H1 (cell line): Measurements from ENCODE around the gene PLP2. TPM values are rescaled to one million over a fixed set of nuclear protein-coding genes. Genes with fewer than 3 reads are reported as not detected.

Source experiments
- CTCF ChIA-PET: fragments of 300-600 bp; sonication (Branson Sonifier 250); formaldehyde crosslinking; loops from one replicate; lab custom pipeline; 2021; ENCODE audit not compliant: partially characterized antibody; lab: Charles Lee
- POLR2A ChIA-PET: fragments of 300-600 bp; sonication (Branson Sonifier 250); formaldehyde crosslinking; loops from one replicate; lab custom pipeline; 2021; ENCODE audit warnings: inconsistent platforms; ENCODE audit not compliant: partially characterized antibody; lab: Charles Lee
- DNase-seq, 2 experiments: peaks; one replicate each; pipeline versions ENCODE4 v3.0.0 to v3.0.0-alpha.2; 2010 to 2022; ENCODE audit warnings: low spot score in 2 of 2, low read depth in 1 of 2, mixed read lengths in 1 of 2
- FAIRE-seq: peaks from 2 replicates; lab custom pipeline; 2011; peaks lifted over from hg19 to GRCh38; lab: Jason Lieb, UNC
- H2AFZ ChIP-seq: 2 replicates; pipeline ENCODE4 v1.8.1; 2012; ENCODE audit warnings: low read length, inconsistent platforms
- H2AK5ac ChIP-seq: 2 replicates; pipeline ENCODE4 v1.6.1; 2013; ENCODE audit warnings: low read depth, low read length
- H2BK120ac ChIP-seq: replicated peaks from 2 replicates; pipeline ENCODE3; 2013; ENCODE audit warnings: low read depth, low read length, inconsistent platforms
- H2BK12ac ChIP-seq: 2 replicates; pipeline ENCODE4 v1.6.1; 2013; ENCODE audit warnings: low read depth, low read length
- H2BK15ac ChIP-seq: 2 replicates; pipeline ENCODE4 v1.6.1; 2013; ENCODE audit warnings: low read length
- H2BK20ac ChIP-seq: 2 replicates; pipeline ENCODE4 v1.6.1; 2013; ENCODE audit warnings: low read length
- H2BK5ac ChIP-seq: 2 replicates; pipeline ENCODE4 v1.6.1; 2013; ENCODE audit warnings: low read depth, low read length
- H3K14ac ChIP-seq: 2 replicates; pipeline ENCODE4 v1.6.1; 2013; ENCODE audit warnings: inconsistent platforms; ENCODE audit not compliant: insufficient read length
- H3K18ac ChIP-seq: 2 replicates; pipeline ENCODE4 v1.6.1; 2013; ENCODE audit warnings: low read length; ENCODE audit errors: extremely low read depth
- H3K23ac ChIP-seq: 2 replicates; pipeline ENCODE4 v1.6.1; 2013; ENCODE audit warnings: inconsistent platforms; ENCODE audit not compliant: insufficient read length
- H3K23me2 ChIP-seq: 2 replicates; pipeline ENCODE4 v1.6.1; 2013; ENCODE audit warnings: low read depth, low read length
- H3K27ac ChIP-seq: 2 replicates; pipeline ENCODE4 v1.6.1; 2011; ENCODE audit warnings: low read depth, low read length, inconsistent platforms
- H3K27me3 ChIP-seq, 4 experiments: replicated peaks in 1 of 4; 1 replicate in 1 of 4; 2 replicates in 3 of 4; pipeline versions ENCODE4 v1.6.1 to v1.8.1; 2011 to 2013; ENCODE audit warnings: low read length in 3 of 4, mild to moderate bottlenecking in 3 of 4, inconsistent platforms in 2 of 4, mixed read lengths in 2 of 4, moderate library complexity in 1 of 4; ENCODE audit not compliant: control insufficient read depth in 3 of 4, insufficient read depth in 3 of 4; ENCODE audit errors: extremely low read depth in 1 of 4
- H3K36me3 ChIP-seq, 4 experiments: 2 replicates each; pipeline versions ENCODE4 v1.6.1 to v1.8.1; 2011 to 2013; ENCODE audit warnings: mild to moderate bottlenecking in 4 of 4, low read length in 3 of 4, moderate library complexity in 2 of 4, control low read depth in 1 of 4, inconsistent platforms in 1 of 4; ENCODE audit not compliant: insufficient read depth in 4 of 4, control insufficient read depth in 2 of 4
- H3K4ac ChIP-seq: replicated peaks from 2 replicates; pipeline ENCODE3; 2013; ENCODE audit warnings: low read length, low read depth, mixed read lengths, inconsistent platforms; ENCODE audit not compliant: insufficient read length
- H3K4me1 ChIP-seq, 4 experiments: replicated peaks in 1 of 4; 1 replicate in 1 of 4; 2 replicates in 3 of 4; pipeline versions ENCODE4 v1.6.1 to v1.8.1; 2011 to 2013; ENCODE audit warnings: low read length in 3 of 4, inconsistent platforms in 2 of 4, mixed read lengths in 1 of 4; ENCODE audit not compliant: insufficient read depth in 4 of 4, control insufficient read depth in 3 of 4
- H3K4me2 ChIP-seq, 2 experiments: 2 replicates each; pipeline versions ENCODE4 v1.6.1 to v1.8.1; 2011 to 2013; ENCODE audit warnings: low read depth in 2 of 2, low read length in 2 of 2, control low read depth in 1 of 2, inconsistent platforms in 1 of 2, mild to moderate bottlenecking in 1 of 2; ENCODE audit not compliant: insufficient read depth in 1 of 2
- H3K4me3 ChIP-seq, 4 experiments: fragments of 200-600, 300-600 bp in 1 of 4; sonication (generic), shearing (Covaris generic), sonication (Bioruptor Twin) in 1 of 4; 2 replicates each; pipeline versions ENCODE4 v1.5.1 to v1.8.1; 2011 to 2016; ENCODE audit warnings: low read length in 4 of 4, low read depth in 3 of 4, control low read depth in 2 of 4, inconsistent platforms in 2 of 4, mild to moderate bottlenecking in 2 of 4, mixed read lengths in 1 of 4, moderate library complexity in 1 of 4; ENCODE audit not compliant: insufficient read depth in 2 of 4; ENCODE audit errors: extremely low read depth in 1 of 4
- H3K56ac ChIP-seq: replicated peaks from 2 replicates; pipeline ENCODE3; 2013; ENCODE audit warnings: low read depth, mild to moderate bottlenecking, mixed read lengths, low read length, inconsistent platforms; ENCODE audit not compliant: insufficient read length
- H3K79me1 ChIP-seq: 2 replicates; pipeline ENCODE4 v1.6.1; 2013; ENCODE audit warnings: low read depth, low read length, control low read depth
- H3K79me2 ChIP-seq, 2 experiments: 2 replicates each; pipeline versions ENCODE4 v1.6.1 to v1.8.1; 2012 to 2013; ENCODE audit warnings: low read length in 2 of 2, mild to moderate bottlenecking in 2 of 2, inconsistent platforms in 1 of 2; ENCODE audit not compliant: insufficient read depth in 2 of 2, control insufficient read depth in 1 of 2
- H3K9ac ChIP-seq, 4 experiments: replicated peaks in 1 of 4; 1 replicate in 1 of 4; 2 replicates in 3 of 4; pipeline versions ENCODE4 v1.6.1 to v1.8.1; 2011 to 2013; ENCODE audit warnings: low read depth in 3 of 4, low read length in 3 of 4, control low read depth in 2 of 4, mild to moderate bottlenecking in 2 of 4, moderate library complexity in 2 of 4, inconsistent platforms in 1 of 4; ENCODE audit errors: extremely low read depth in 1 of 4
- H3K9me3 ChIP-seq, 2 experiments: 2 replicates each; pipeline versions ENCODE4 v1.6.1 to v1.8.1; 2012 to 2013; ENCODE audit warnings: mild to moderate bottlenecking in 2 of 2, moderate library complexity in 2 of 2, control low read depth in 1 of 2, inconsistent platforms in 1 of 2, low read depth in 1 of 2, low read length in 1 of 2, mixed read lengths in 1 of 2; ENCODE audit not compliant: insufficient read depth in 2 of 2
- H4K20me1 ChIP-seq, 2 experiments: replicated peaks in 1 of 2; 2 replicates each; pipeline versions ENCODE3 to v1.8.1; 2011 to 2013; ENCODE audit warnings: inconsistent platforms in 2 of 2, low read length in 2 of 2, mild to moderate bottlenecking in 1 of 2; ENCODE audit not compliant: insufficient read depth in 2 of 2, control insufficient read depth in 1 of 2
- H4K5ac ChIP-seq: 2 replicates; pipeline ENCODE4 v1.6.1; 2013; ENCODE audit warnings: low read length, low read depth, mixed read lengths, inconsistent platforms; ENCODE audit not compliant: insufficient read length
- H4K8ac ChIP-seq: 2 replicates; pipeline ENCODE4 v1.8.0; 2013; ENCODE audit warnings: mild to moderate bottlenecking, moderate library complexity, low read length, inconsistent platforms; ENCODE audit not compliant: insufficient read depth; ENCODE audit errors: extremely low read depth
- H4K91ac ChIP-seq: replicated peaks from 2 replicates; pipeline ENCODE3; 2013; ENCODE audit warnings: low read length, mixed read lengths, inconsistent platforms; ENCODE audit not compliant: insufficient read length
- ATF3 ChIP-seq: IDR thresholded peaks from 2 replicates; pipeline ENCODE4 v1.6.1; 2011; ENCODE audit warnings: low read depth, mild to moderate bottlenecking, low read length; ENCODE audit not compliant: insufficient read depth
- KDM4A ChIP-seq: IDR thresholded peaks from one replicate; pipeline ENCODE4 v1.7.1; 2012; ENCODE audit warnings: low read depth, mild to moderate bottlenecking, moderate library complexity, low read length, inconsistent platforms; ENCODE audit not compliant: severe bottlenecking
- SIN3A ChIP-seq, 2 experiments: IDR thresholded peaks in 1 of 2; conservative IDR thresholded peaks in 1 of 2; 2 replicates each; pipeline ENCODE4 v1.6.1; 2011 to 2012; ENCODE audit warnings: low read length in 2 of 2, improper control_type of control experiment in 1 of 2, low read depth in 1 of 2, mild to moderate bottlenecking in 1 of 2
- SRF ChIP-seq: IDR thresholded peaks from 2 replicates; pipeline ENCODE4 v1.6.1; 2011; ENCODE audit warnings: mild to moderate bottlenecking, low read depth, low read length, moderate library complexity
- whole genome bisulfite sequencing, 2 experiments: shearing (Covaris generic) in 1 of 2; methylation state at CpG; one replicate each; pipeline versions ENCODE4 v1.1.6 to v1.1.7; 2013 to 2015; ENCODE audit warnings: low lambda C conversion rate in 2 of 2, mixed read lengths in 2 of 2, inconsistent platforms in 1 of 2, low coverage in 1 of 2, missing lambda C conversion rate in 1 of 2; ENCODE audit not compliant: insufficient replicate concordance in 2 of 2, insufficient coverage in 1 of 2, insufficient read length in 1 of 2; ENCODE audit errors: extremely low coverage in 1 of 2, missing lambda C conversion rate in 1 of 2; 5-methylcytosine and 5-hydroxymethylcytosine counted together
- polyA plus RNA-seq, 7 experiments: library from polyadenylated mRNA; depleted of rRNA in 3 of 7; stranded (reverse) in 5 of 7; unstranded in 2 of 7; fragments of >200 nt in 5 of 7; fragments of 200-250 nt in 2 of 7; gene quantifications; 1 replicate in 5 of 7; 2 replicates in 1 of 7; 4 replicates in 1 of 7; pipeline versions ENCODE4 v1.2.1 to v1.2.3, GENCODE V29; 2011 to 2013; ENCODE audit warnings: missing spikeins in 2 of 7, mixed read lengths in 2 of 7
- total RNA-seq: library from RNA; stranded (reverse); fragmentation: NEBNext Ultra II Directional; extraction: Animal tissue kit (Norgen Biotek cat#: 25700); gene quantifications from 2 replicates; pipeline ENCODE4 v1.2.1, GENCODE V29; 2021

The PLP2 gene
- total and polyA plus RNA-seq, 2 of the 8 experiments (the other 6 are each of a cell fraction or from before 2014, with no cell fraction given): 10.3 to 23.4 TPM

GRCh38 chrX:49189606-49190005 is 17.9 kb downstream of the PLP2 start:
- Histone ChIP-seq H2AK5ac (no peak overlapping the region), H4K8ac (no peak overlapping the region), H4K20me1 (no peaks in the 10 kb centered on the region), H3K4me2 (no peak overlapping the region), H3K23ac (no peak overlapping the region), H3K4ac (no peak overlapping the region), H4K91ac (no peak overlapping the region), H3K79me2 (no peaks in the 10 kb centered on the region), H2BK20ac (no peak overlapping the region), H3K14ac (no peak overlapping the region), H3K18ac (no peak overlapping the region), H2BK12ac (no peak overlapping the region), H3K23me2 (peaks cover 7% of the 10 kb centered on the region; the same call in 1 of the 2 replicates), H4K5ac (no peak overlapping the region), H2BK5ac (no peak overlapping the region), H3K56ac (no peak overlapping the region), H3K27me3 (no peaks in the 10 kb centered on the region), H3K9ac (no peak overlapping the region), H2BK15ac (no peak overlapping the region), H3K36me3 (no peaks in the 10 kb centered on the region), H3K27ac (no peak overlapping the region), H3K9me3 (no peaks in the 10 kb centered on the region), H2BK120ac (no peak overlapping the region), H3K4me3 (no peak overlapping the region), H2AFZ (no peak overlapping the region), H3K79me1 (no peaks in the 10 kb centered on the region), H3K4me1 (peaks cover 0 to 6% (median 3%) of the 10 kb centered on the region in 4 experiments; a peak in 4 of 7 replicates)
- DNase-seq: no peak
- no peak for FAIRE-seq
- POLR2A ChIA-PET: interaction anchor here (1.0 to 1.6 kb wide), 3 partner anchors 9 to 79 kb away, joined by 3 to 10 read pairs (median 3); no protein-coding TSS in a partner anchor
- 97% methylated on average over 6 of the region's 6 CpGs; no CpG with 5 or more reads in 1 of the 2 experiments for WGBS, 2 experiments
- CTCF ChIA-PET: interaction anchor here (0.8 kb wide), 1 partner anchor 74 kb away, joined by 3 read pairs; no protein-coding TSS in a partner anchor
- TF ChIP-seq KDM4A (no peak), ATF3 (no peak), SRF (no peak), SIN3A (conservative IDR thresholded peaks at IDR 0.05 in 1 of 2, IDR thresholded peaks at IDR 0.05 in 1 of 2; ENCODE audit: low read depth in 1 of 2, low read length in 2 of 2) (no peak)
